Fibroblast of upper back skin (primary cell): ENCODE results near the gene DUSP8.

Experiments
- DNase-seq: peaks from one replicate; pipeline ENCODE4 v3.0.0-alpha.2; 2013

The DUSP8 gene

DNA sequence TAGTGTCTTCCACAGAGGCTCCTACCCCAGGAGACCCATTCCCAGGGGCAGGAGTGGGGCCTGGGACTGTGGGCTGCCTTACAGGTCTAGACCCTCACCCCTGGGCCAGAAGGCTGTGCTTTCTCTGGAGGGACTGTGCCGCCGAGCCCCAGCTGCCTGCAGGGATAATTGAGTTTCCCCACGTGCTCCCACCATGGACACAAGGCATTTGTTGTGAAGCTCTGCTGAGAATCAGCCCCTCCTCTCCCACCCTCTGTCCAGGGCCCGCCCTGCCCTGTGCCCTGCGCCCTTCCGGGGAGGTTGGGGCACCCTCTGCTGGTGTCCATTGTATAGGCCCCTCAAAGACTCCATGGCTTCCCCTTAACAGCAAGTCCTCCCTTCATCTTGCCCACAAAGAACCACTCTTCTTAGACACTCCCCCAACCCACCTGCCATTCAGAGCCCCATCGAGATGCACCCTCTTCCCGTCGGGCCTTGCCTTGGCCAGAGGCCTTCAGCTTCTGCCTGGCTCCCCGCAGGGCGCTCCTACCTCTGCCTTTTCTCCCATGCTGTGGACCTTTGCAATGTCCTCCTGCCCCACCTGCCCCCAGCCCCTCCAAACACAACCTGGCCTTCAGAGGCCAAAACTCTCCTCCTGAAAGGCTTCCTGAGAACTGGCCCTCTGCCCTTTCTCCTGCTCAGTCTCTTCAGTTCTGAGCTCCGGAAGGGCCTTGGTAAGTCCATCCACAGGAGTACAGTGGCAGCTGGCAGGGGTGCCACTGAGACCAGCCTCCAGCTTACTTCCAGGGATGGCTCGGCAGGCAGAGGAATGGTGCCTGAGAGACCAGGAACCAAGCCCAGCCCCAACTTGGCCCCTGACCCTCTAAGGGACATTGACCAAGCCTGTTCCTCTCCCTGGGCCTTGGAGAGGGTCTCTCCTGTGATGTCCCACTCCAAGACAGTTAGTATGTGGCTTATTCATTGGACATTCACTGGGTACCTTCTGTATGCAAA is 22.4 kb downstream of the DUSP8 start:
- no peak for DNase-seq

GRCh38 chr11:1548221-1549070 is 23.6 kb downstream of the DUSP8 start:
- peak; percentile 28 for DNase-seq

- no peak for DNase-seq
Observed at GRCh38 chr11:1547467-1548098, 24.5 kb downstream of the DUSP8 start.

GRCh38 chr11:1546536-1547466 is 25.3 kb downstream of the DUSP8 start:
- DNase-seq: peak; percentile 16

- no peak for DNase-seq
Observed at GRCh38 chr11:1546077-1546535, 26.0 kb downstream of the DUSP8 start.

DNA sequence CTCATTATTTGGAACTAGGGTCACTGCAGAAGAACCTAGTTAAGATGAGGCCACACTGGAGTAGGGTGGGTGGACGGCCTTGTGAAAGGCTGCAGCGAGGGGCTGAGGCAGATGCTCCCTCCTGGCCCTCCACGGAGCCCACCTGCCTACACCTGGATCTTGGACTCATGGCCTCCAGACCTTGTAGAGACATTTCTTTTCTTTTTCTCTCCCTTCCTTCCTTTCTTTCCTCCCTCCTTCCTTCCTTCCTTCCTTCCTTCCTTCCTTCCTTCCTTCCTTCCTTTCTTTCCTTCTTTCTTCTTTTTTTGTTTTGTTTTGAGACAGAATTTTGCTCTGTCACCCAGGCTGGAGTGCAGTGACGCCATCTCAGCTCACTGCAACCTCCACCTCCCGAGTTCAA is 26.6 kb downstream of the DUSP8 start:
- no peak for DNase-seq

DNA sequence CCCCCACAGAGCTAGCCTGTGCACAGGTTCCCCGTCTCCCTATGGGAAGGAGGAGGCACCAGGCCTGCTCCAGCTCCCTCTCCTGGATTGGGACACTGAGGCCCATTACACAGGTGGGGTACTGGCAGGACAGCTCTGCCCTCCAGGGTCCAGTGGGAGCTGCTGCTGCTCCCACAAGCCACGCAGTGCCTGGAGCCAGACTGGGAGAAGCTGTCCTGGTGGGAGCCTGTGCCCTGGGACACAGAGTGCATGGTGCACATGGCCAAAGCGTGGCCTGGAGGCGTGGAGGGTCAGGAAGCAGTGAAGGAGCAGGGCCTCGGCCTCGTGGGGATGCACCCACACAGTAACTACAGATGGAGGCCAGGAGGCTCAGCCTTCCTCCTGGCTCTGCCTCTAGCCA is 27.5 kb downstream of the DUSP8 start:
- DNase-seq: no peak

- no peak for DNase-seq
Observed at GRCh38 chr11:1543606-1544263, 28.3 kb downstream of the DUSP8 start.

DNA sequence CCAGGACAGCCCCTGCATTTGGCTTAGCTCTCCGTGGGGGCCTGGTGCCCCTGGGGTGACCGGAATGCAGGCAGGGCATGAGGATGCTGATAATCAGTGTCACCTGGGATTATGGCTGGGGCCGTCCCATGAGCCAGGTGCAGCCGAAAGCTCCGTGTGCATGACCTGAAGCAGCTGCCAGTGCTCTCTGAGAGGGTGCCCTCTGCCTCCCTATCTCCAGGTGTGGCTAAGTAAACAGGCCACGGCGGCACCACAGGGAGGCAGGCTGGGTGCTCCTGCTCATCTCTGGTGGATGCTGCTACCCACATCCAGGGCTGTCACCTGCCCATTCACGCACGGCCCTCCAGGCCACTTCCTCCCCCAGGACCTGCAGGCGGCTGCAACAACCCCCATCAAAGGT is 29.8 kb downstream of the DUSP8 start:
- DNase-seq: no peak

- no peak for DNase-seq
Observed at GRCh38 chr11:1541474-1542204, 30.4 kb downstream of the DUSP8 start.

DNA sequence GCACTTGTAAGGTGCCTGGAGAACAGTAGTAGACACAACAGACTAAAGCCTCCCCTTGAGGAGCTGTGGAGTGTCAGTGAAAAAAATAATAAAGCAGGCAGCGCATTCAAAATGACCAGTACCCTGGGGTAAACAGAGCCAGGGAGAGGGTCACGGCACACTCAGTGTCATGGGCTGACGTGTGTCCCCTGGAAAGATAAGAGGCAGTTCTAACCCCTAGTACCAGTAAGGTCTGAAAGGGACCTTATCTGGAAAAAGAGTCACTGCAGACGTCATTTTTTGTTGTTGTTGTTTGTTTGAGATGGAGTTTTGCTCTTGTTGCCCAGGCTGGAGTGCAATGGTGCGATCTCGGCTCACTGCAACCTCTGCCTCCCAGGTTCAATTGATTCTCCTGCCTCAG is 32.0 kb downstream of the DUSP8 start:
- no peak for DNase-seq

DNA sequence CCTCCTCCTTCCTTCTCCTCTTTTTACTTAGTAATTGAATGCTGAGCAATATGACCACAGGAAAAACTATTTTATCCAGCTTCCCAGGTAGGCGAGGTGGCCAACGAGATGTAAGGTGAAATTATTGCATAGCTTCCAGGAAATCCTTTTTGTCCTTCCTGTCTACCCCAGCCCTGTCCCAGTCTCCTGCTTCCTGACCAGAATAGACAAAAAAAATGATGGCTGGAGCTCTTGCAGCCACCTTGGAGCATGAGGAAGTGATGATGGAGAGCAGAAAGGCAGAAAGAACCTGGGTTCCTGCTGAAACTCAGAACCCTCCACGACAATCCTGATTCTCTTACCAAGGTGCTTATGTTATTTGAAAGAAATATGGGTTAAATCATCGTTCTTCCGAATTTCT is 33.9 kb downstream of the DUSP8 start:
- DNase-seq: no peak

DNA sequence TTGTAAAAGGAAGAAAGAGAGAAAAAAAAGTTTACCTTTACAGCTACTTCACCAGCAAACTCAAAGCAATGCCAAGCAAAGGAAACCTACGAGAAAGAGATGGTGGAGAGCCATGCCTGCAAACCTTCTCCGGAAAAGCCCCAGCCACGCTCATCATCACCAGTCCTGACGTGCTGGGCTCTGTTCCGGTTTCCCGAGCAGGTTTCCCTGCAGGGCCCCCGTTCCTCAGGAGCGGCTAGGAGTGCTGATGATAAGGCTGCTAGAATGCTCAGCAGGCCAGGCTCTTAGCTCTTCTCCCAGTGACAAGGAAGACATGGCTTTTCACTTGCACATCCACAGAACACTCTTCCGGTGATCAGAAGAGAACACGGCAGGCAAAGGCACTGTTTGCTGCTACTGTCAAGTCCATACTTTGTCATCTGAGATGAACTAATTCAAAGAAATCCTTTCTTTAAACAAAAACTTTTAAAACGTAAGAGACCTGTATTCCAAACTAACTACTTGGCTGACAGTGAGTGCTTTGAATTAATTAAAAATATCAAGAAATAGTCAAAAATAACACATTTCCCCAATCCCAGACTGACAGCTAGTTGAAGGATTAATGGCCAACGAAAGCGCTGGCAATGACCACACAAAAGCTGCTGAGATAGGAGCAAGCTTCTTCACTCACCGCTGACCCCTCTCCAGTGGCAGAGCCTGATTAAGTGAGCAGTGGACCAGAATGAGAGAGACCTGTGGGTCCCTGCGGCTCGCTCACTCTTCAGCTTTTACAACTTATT is 35.8 kb downstream of the DUSP8 start:
- no peak for DNase-seq

GRCh38 chr11:1534682-1535081 is 37.4 kb downstream of the DUSP8 start:
- no peak for DNase-seq

DNA sequence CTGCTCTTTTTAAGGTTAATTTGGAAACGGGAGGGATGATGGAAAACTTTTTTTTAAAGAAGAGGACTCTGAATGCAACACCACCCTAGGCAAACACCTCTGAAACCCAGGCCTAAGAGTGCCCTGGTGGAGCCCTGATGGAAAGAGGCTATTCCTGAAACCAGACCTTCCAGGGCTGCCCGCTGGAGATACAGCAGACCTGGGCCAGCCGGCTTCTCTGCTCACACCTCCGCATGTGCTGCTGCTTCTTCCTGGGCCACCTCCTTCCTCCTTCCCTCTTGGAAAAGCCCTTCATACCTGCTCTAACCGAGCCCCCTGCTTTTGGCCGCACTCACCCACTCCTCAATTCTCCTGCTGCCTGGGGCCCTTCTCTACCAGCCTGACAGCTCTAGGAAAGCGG is 37.9 kb downstream of the DUSP8 start:
- no peak for DNase-seq

DNA sequence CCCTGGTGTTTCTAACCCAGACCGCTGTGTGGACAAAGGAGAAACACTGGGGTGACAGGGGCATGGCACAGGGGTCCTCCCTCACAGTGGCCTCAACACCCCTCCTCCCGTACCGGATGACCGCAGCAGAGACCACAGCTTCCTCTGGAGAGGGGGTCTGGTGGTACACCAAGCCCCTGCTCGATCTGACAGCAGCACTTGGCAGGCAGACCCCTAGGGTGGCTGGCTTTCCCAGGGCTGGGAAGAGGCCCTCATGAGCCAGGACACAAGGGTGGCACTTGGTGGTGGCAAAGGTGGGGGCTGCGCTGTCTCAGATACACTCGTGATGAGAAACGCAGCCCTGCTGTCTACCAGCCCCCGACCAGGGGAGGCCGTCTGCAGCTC is 38.7 kb downstream of the DUSP8 start:
- no peak for DNase-seq

DNA sequence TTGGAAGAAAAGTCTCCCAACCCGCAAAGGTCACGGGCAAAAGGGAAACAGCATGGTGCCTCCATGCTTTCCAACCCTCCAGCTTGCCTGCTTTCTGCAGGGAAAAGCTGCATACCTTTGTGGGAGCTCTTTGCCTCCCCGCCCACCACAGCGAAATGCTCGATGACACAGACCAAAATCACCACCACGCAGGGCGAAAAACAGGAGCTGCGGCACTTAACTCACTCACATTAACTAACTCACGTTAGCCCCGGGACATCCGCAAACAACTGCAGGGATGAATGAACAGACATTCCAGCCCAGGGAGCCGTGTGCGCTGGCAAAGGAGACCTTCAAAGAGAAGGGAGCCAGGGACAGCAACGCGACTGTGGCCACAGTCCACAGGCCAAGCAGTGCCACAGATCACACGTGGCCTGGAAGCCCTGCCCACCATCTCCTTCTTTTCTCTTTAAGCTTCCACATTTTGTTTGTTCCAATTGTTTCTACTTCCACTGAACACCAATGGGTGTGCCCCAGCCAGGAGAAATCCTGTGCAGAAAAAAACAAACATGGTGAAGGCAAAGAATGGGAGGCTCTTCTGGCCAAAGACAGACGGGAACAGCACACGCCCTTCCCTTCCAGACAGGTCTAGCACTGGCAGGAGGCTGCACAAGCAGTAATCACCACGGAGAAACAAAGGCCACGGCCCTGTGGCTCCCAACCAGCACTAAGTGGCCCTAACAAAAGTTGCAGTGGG is 39.3 kb downstream of the DUSP8 start:
- DNase-seq: peak; percentile 13

GRCh38 chr11:1532014-1532586 is 40.0 kb downstream of the DUSP8 start:
- DNase-seq: peak; percentile 14
